ENCODE results near the gene TTC24.

DNA sequence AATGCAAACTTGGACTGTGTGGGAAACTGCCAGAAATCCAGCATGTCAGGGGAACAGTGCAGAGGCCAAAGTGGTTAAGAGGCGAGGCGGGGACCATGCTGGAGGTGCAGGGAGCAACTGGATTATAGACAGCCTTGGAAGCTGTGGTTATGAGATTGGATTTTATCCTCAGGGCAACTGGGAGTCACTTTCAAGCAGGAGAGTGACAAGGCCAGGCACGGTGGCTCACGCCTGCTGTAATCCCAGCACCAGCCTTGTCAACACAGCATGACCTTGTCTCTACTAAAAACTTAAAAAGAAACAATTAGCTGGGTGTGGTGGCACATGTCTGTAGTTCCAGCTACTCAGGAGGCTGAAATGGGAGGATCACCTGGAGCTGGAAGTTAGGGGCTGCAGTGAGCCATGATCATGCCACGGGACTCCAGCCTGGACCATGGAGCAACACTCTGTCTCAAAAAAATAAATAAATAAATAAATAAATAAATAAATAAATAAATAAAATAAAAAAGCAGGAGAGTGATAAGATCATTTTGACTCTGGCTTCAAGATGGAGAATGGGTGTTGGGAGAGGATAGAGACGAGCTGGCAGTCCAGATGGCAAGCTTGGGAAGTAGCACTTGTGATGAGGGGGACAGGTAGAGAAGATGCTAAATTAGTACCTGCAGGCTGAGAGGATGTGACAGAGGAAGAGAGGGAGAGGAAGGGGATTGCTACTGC lies 43.2 kb downstream of the TTC24 start:
- TF ChIP-seq, protein P1, sequence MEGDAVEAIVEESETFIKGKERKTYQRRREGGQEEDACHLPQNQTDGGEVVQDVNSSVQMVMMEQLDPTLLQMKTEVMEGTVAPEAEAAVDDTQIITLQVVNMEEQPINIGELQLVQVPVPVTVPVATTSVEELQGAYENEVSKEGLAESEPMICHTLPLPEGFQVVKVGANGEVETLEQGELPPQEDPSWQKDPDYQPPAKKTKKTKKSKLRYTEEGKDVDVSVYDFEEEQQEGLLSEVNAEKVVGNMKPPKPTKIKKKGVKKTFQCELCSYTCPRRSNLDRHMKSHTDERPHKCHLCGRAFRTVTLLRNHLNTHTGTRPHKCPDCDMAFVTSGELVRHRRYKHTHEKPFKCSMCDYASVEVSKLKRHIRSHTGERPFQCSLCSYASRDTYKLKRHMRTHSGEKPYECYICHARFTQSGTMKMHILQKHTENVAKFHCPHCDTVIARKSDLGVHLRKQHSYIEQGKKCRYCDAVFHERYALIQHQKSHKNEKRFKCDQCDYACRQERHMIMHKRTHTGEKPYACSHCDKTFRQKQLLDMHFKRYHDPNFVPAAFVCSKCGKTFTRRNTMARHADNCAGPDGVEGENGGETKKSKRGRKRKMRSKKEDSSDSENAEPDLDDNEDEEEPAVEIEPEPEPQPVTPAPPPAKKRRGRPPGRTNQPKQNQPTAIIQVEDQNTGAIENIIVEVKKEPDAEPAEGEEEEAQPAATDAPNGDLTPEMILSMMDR (IDR thresholded peaks at IDR 0.05; ENCODE audit: insufficient read depth, low read length, poor library complexity, severe bottlenecking) = no peak
- TF ChIP-seq EZH2phosphoT487 (conservative IDR thresholded peaks at IDR 0.05; ENCODE audit: low read length) = no peak

All from SU-DHL-6 (cell line).